ENCODE data around the gene RBM18.

The RBM18 gene

DNA sequence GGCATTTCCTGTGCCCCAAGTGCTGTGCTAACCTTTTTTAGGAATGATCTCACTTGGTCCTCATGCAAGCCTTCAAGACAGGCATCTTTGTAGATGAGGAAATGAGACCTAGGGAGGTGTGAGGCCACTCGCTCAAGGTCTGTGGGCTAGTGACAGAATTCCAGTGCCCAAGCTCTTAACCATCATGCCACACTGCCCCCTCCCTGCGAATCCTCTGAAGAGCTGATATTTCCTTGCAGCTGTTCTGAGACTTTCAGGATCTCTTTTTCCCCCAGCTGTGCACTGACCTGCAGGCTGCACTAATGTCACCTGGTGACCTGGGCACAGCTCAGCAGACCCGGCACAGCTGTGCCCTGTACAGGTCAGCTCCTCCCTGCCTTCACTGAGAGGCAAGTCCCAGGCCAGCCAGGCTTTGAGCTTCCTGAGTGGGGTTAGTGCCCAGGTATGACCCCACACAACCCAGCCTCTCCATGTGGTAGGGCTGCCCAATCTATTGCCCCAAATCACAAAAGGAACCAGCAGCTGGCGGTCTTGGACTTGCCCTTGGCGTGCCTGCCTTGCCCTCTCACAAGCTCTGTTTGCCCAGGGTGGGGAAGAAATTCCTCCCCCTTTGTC is 72.3 kb downstream of the RBM18 start:
- no peak for DNase-seq (ENCODE audit: low read depth)
- H3K4me3 ChIP-seq (ENCODE audit: low read depth, low read length) = no peak overlapping the region
- TF ChIP-seq CTCF (IDR thresholded peaks at IDR 0.05; ENCODE audit: control insufficient read depth, extremely low read depth, insufficient read depth) = no peak

GRCh38 chr9:122191584-122191983 is 73.1 kb downstream of the RBM18 start:
- no peak for TF ChIP-seq CTCF (IDR thresholded peaks at IDR 0.05; ENCODE audit: control insufficient read depth, extremely low read depth, insufficient read depth)
- DNase-seq (ENCODE audit: low read depth) = no peak
- H3K4me3 ChIP-seq (ENCODE audit: low read depth, low read length) = no peak overlapping the region

DNA sequence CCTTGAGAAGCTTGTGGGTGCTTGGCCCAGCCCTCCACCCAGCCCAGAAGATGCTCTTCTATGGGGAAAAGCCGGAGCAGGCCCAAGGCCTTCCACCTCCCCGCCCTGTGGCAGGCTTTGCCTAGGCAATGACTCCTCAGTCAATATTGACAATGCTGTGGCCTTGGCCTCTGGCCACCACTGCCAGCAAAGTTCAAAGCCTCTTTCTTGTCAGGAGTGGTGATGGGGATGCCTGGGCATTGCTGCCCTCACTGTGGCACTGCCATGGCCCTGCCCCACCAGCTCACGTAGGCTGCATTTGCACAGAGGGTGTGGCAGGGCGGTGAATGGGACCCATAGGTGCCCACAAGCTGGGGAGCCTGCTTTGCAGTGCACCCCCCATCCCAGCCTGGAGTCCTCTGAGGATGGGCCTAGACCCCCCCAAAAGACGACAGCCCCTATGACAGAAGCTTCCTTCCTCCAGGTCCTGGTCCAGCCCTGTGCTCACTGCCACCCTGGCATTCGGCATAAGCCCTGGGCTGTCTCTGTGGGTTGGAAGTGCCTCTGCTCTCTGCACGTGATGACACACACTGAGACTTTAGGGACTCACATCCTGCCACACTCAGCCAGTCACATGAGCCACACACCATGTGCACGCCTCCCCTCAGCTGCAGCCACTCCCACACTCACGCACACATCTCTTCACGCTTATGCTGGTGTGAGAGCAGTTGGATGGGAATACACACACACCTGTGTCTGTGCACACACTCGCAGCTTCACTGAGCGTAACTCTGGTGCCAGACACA is 73.9 kb downstream of the RBM18 start:
- TF ChIP-seq CTCF (IDR thresholded peaks at IDR 0.05; ENCODE audit: control insufficient read depth, extremely low read depth, insufficient read depth) = no peak
- DNase-seq (ENCODE audit: low read depth) = no peak
- H3K4me3 ChIP-seq (ENCODE audit: low read depth, low read length) = no peak overlapping the region

GRCh38 chr9:122188369-122188768 is 76.3 kb downstream of the RBM18 start:
- no peak overlapping the region for H3K4me3 ChIP-seq (ENCODE audit: low read depth, low read length)
- DNase-seq (ENCODE audit: low read depth) = no peak
- no peak for TF ChIP-seq CTCF (IDR thresholded peaks at IDR 0.05; ENCODE audit: control insufficient read depth, extremely low read depth, insufficient read depth)
